DOHH2 (cell line): ENCODE results near the gene DEDD2.

ENCODE experiments used
- H3F3A ChIP-seq: fragments of 200-600 bp; sonication (generic), shearing (Covaris generic); 2 replicates; pipeline ENCODE4 v1.6.0; 2016; ENCODE audit warnings: antibody characterized with exemption, mild to moderate bottlenecking; ENCODE audit not compliant: control insufficient read depth, insufficient read depth
- H3K27ac ChIP-seq: fragments of 200-600 bp; sonication (generic); 2 replicates; pipeline ENCODE4 v1.5.1; 2014; ENCODE audit warnings: low read depth, mild to moderate bottlenecking, low read length, moderate library complexity
- H3K27me3 ChIP-seq: fragments of 200-600 bp; sonication (generic); 2 replicates; pipeline ENCODE4 v1.6.1; 2014; ENCODE audit warnings: mild to moderate bottlenecking, low read length, mixed read lengths; ENCODE audit not compliant: control insufficient read depth
- H3K36me3 ChIP-seq: fragments of 200-600 bp; sonication (generic); 2 replicates; pipeline ENCODE4 v1.6.1; 2014; ENCODE audit warnings: mild to moderate bottlenecking, low read length, moderate library complexity, mixed read lengths; ENCODE audit not compliant: control insufficient read depth
- H3K4me1 ChIP-seq: fragments of 200-600 bp; sonication (generic); 2 replicates; pipeline ENCODE4 v1.6.1; 2014; ENCODE audit warnings: mild to moderate bottlenecking, low read length, mixed read lengths; ENCODE audit not compliant: control insufficient read depth
- H3K4me2 ChIP-seq: fragments of 200-600 bp; sonication (generic); 2 replicates; pipeline ENCODE4 v1.6.0; 2014; ENCODE audit warnings: mild to moderate bottlenecking, low read length, moderate library complexity
- H3K4me3 ChIP-seq: fragments of 200-600 bp; sonication (generic); 2 replicates; pipeline ENCODE4 v1.5.1; 2014; ENCODE audit warnings: mild to moderate bottlenecking, low read length, mixed read lengths
- H3K79me2 ChIP-seq: fragments of 200-600 bp; sonication (generic); 2 replicates; pipeline ENCODE4 v1.6.1; 2014; ENCODE audit warnings: mild to moderate bottlenecking, low read length, mixed read lengths; ENCODE audit not compliant: control insufficient read depth
- H3K9me2 ChIP-seq: fragments of 200-600 bp; sonication (generic); replicated peaks from 2 replicates; pipeline ENCODE4 v1.6.1; 2014; ENCODE audit warnings: mild to moderate bottlenecking, low read length, mixed read lengths; ENCODE audit not compliant: control insufficient read depth
- H3K9me3 ChIP-seq: fragments of 200-600 bp; sonication (generic); 2 replicates; pipeline ENCODE4 v1.6.1; 2014; ENCODE audit warnings: antibody characterized with exemption, low read length, mixed read lengths; ENCODE audit not compliant: control insufficient read depth, insufficient read depth
- H4K20me1 ChIP-seq: fragments of 200-600 bp; sonication (generic); 2 replicates; pipeline ENCODE4 v1.6.0; 2014; ENCODE audit warnings: low read depth, mild to moderate bottlenecking, antibody characterized with exemption, low read length, moderate library complexity; ENCODE audit not compliant: control insufficient read depth, insufficient read depth
- EZH2phosphoT487 ChIP-seq: fragments of 200-600 bp; sonication (generic); IDR thresholded peaks from 2 replicates; pipeline ENCODE4 v1.6.1; 2017; ENCODE audit warnings: borderline replicate concordance, mild to moderate bottlenecking, antibody characterized with exemption, low read length, moderate library complexity, mixed read lengths
- TF ChIP-seq, protein P1 (sequence below): fragments of 200-600 bp; sonication (generic); IDR thresholded peaks from one replicate; pipeline ENCODE4 v1.5.1; 2014; ENCODE audit warnings: antibody characterized with exemption, mild to moderate bottlenecking, low read depth, low read length; ENCODE audit not compliant: poor library complexity, severe bottlenecking

DEDD2 gene

DNA sequence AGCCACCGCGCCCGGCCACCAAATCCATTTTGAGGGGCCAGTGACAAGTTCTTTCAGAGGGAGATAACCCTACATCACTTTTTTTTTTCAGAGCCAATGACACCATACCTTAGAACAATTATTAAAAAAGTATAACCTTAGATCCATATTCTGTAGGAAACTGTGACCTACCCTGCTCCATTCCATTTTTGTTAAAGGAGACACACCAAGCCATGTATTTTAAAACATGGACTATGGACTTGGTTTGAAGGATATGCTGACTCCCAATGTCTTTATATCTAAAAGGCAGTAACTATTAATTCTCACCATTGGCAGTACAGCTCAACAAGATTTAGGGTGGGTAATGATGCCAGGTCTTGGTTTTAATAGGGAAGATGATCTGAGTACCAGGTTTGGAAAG, 23.8 kb upstream of the DEDD2 start:
- peaks cover 32% of the 10 kb centered on the region for H3K36me3 ChIP-seq
- peaks cover 18% of the 10 kb centered on the region for H3F3A ChIP-seq
- TF ChIP-seq EZH2phosphoT487 = no peak
- TF ChIP-seq, protein P1, sequence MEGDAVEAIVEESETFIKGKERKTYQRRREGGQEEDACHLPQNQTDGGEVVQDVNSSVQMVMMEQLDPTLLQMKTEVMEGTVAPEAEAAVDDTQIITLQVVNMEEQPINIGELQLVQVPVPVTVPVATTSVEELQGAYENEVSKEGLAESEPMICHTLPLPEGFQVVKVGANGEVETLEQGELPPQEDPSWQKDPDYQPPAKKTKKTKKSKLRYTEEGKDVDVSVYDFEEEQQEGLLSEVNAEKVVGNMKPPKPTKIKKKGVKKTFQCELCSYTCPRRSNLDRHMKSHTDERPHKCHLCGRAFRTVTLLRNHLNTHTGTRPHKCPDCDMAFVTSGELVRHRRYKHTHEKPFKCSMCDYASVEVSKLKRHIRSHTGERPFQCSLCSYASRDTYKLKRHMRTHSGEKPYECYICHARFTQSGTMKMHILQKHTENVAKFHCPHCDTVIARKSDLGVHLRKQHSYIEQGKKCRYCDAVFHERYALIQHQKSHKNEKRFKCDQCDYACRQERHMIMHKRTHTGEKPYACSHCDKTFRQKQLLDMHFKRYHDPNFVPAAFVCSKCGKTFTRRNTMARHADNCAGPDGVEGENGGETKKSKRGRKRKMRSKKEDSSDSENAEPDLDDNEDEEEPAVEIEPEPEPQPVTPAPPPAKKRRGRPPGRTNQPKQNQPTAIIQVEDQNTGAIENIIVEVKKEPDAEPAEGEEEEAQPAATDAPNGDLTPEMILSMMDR = no peak
- H3K27ac ChIP-seq = no peak overlapping the region
- H3K4me3 ChIP-seq = peak overlapping the region; percentile 88
- H4K20me1 ChIP-seq = no peaks in the 10 kb centered on the region
- no peaks in the 10 kb centered on the region for H3K27me3 ChIP-seq
- peak overlapping the region; percentile 80 for H3K4me2 ChIP-seq
- no peaks in the 10 kb centered on the region for H3K9me3 ChIP-seq
- H3K79me2 ChIP-seq = peaks cover 59% of the 10 kb centered on the region
- no peaks in the 10 kb centered on the region for H3K9me2 ChIP-seq
- peaks cover 34% of the 10 kb centered on the region for H3K4me1 ChIP-seq

DNA sequence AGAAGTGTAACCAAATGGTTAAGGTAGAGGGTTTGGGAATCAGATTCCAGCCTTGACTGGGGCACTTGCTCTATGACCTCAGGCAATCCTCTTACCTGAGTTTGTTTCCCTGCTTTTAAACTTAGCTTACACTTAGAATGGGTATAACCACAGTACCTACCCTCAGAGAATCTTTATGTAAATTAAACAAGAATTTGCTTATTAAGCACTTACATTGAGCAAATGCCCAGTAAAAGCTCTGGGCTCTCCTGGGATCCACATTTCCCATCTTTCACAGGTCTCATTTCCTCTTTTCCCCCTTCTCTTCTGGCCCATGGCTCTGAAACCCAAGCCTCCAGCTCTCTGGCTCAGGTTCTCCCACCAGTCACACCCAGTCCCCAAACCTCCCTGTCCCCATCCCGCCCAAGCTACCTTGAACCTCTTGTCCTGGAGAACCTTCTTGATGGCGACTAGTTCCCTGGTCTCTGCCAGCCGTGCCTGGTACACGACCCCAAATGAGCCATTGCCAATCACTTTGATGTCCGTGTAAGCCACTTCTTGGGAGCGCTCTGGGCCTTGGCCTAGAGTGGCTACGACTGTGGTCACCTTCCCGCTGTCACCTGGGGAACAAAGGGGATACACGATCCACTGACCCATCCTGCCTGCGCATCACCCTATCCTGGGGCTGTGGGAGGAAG, 22.2 kb upstream of the DEDD2 start:
- TF ChIP-seq, protein P1 = no peak
- TF ChIP-seq EZH2phosphoT487 = no peak
- no peaks in the 10 kb centered on the region for H3K27me3 ChIP-seq
- no peak overlapping the region for H3K4me3 ChIP-seq
- peaks cover 43% of the 10 kb centered on the region for H3K36me3 ChIP-seq
- no peak overlapping the region for H3K27ac ChIP-seq
- H4K20me1 ChIP-seq = no peaks in the 10 kb centered on the region
- H3F3A ChIP-seq = peaks cover 9% of the 10 kb centered on the region; the same call in 1 of the 2 replicates
- peaks cover 62% of the 10 kb centered on the region for H3K79me2 ChIP-seq
- no peaks in the 10 kb centered on the region for H3K9me3 ChIP-seq
- H3K9me2 ChIP-seq = no peaks in the 10 kb centered on the region
- peak overlapping the region; percentile 80 for H3K4me2 ChIP-seq
- H3K4me1 ChIP-seq = peaks cover 25% of the 10 kb centered on the region

DNA sequence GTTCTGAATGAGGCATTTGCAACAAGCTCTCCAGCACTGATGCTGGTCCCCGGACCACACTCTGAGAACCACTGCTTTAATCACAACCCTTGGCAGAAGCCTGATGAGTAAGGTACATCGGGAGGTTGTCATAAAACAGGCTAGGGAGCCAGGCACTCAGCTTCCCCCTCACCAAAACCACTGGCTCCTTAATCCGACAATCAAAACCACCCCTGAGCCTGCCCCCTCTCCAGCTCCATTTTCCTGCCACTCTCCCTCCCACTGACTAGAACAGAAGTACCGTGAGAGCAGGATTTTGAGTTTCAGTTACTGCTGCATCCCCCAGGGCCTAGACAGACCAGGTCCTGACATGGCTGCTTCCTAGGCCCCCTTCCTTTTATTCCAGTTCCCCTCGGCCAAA, 17.7 kb upstream of the DEDD2 start:
- TF ChIP-seq, protein P1 = no peak
- TF ChIP-seq EZH2phosphoT487 = no peak
- Histone ChIP-seq H3K9me2 (no peaks in the 10 kb centered on the region), H3K36me3 (peaks cover 82% of the 10 kb centered on the region), H3K27ac (no peak overlapping the region), H3K4me3 (no peak overlapping the region), H3K79me2 (peaks cover 39% of the 10 kb centered on the region), H3K4me2 (no peak overlapping the region), H3F3A (peaks cover 13% of the 10 kb centered on the region), H4K20me1 (0 out of 2 replicates have a peak, but pooled peaks cover 5% of the 10 kb centered on the region), H3K9me3 (no peaks in the 10 kb centered on the region), H3K27me3 (no peaks in the 10 kb centered on the region), H3K4me1 (peaks cover 10% of the 10 kb centered on the region)
